DMS53 (cell line): ENCODE results near the gene ZMYND8.
"Not testable (repeated sequence)": the region's sequence is repeated elsewhere in the genome, so short reads cannot be mapped to it uniquely, and the experiment has no call there.

Source experiments
- DNase-seq: peaks from one replicate; lab custom pipeline; 2025; lab: John Stamatoyannopoulos, UW

ZMYND8 gene

DNA sequence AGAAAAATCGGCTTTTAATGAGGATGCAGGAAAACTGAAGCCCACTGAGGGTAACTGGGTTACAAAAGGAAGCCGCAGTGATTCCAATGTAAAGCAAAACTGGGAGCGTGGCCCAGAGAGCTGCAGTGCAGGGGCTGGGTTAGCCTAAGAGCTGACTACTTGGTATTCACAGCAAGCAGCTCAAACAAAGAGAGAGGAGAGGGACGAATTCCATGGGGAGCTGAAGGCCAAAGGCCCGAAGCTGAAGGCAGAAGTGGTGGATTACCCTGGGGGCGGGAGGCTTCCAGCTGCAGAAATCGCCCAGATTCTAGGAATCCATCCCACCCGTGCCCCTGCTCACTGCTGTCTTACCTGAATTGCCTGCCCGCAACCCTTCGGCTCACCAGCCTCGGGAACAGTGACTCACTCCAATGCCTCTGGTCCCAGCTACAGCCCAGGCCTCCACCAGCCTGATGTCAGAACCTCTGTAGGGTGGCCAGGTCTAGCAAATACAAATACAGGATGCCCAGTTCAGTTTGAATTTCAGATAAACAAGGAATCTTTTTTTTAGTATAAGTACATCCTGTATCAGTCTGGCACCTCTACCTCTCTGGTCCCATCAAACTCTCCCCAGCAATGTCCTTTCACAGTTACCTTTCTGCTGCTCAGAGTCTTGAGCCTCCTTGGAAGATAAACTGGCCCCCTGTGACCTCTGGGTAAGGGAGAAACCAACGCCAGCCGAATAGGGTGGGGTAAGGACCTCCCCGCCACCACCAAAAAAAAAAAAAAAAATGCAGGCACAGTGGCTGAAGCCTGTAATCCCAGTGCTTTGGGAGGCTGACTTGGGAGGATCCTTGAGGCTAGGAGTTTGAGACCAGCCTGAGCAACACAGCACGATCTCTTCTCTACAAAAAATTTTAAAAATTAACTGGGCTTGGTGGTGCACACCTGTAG, 14.6 kb upstream of the ZMYND8 start:
- DNase-seq: no peak

DNA sequence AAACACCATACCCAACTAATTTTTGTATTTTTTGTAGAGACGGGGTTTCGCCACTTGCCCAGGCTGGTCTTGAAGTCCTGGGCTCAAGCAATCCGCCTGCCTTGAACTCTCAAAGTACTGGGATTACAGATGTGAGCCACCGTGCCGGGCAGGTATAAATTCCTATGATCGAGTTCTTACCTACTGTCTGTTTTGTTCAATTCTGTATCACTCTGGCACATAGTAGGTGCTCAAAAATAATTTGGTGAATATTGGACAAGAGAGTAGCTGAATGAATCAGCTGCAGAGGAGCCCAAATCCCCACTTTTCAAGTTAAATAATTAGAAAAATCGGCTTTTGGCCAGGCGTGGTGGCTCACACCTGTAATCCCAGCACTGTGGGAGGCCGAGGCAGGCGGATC, 13.7 kb upstream of the ZMYND8 start:
- no peak for DNase-seq

DNA sequence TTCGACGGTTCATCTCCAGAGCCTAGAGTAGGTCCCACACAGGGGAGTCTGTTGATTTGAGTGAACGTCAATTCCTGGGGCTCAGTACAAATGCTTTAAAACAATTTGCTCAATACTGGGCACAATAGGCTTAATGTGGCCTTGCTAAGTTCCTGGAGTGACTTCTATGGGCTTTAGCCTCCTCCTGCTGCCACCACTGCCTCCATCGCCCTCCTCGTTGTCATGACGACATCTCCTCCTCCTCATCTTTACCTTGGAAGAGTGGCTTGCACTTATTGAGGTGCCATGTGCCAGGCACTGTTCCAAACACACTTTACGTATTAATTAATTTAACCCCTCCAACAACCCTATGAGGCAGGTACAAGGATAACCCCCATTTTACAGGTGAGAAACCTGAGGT, 11.8 kb upstream of the ZMYND8 start:
- DNase-seq: no peak

DNA sequence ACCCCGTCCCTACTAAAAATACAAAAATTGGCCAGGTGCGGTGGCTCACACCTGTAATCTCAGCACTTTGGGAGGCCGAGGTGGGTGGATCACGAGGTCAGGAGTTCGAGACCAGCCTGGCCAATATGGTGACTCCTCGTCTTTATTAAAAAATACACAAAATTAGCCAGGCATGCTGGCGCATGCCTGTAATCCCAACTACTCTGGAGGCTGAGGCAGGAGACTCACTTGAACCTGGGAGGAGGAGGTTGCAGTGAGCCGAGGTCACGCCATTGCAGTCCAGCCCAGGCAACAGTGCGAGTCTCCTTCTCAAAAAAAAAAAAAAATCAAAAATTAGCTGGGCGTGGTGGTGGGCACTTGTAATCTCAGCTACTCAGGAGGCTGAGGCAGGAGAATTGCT, 9.8 kb upstream of the ZMYND8 start:
- DNase-seq: not testable (repeated sequence)

DNA sequence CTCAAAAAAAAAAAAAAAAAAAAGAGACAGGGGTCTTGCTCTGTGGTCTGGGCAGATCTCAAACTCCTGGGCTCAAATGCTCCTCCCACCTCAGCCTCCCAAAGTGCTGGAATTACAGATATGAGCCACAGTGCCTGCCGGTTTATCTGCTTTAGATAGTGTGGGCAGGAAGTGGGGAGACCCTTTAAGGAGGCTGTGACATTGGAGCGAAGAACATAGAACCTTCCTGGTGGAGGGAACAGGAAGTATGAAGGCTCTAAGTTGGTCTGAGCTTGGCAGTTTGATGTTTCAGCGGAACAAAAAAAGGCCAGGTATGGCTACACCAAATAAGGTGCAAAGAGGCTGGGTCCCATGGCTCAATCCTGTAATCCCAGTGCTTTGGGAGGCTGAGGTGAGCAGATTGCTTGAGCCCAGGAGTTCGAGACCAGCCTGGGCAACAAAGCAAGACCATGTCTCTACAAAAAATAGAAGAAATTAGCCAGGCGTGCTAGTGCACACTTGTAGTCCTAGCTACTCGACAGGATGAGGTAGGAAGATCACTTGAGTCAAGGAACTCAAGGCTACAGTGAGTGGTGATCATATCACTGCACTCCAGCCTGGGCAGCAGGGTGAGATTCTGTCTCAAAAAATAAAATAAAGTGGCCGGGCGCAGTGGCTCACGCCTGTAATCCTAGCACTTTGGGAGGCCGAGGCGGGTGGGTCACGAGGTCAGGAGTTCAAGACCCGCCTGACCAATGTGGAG, 8.7 kb upstream of the ZMYND8 start:
- DNase-seq: no peak

DNA sequence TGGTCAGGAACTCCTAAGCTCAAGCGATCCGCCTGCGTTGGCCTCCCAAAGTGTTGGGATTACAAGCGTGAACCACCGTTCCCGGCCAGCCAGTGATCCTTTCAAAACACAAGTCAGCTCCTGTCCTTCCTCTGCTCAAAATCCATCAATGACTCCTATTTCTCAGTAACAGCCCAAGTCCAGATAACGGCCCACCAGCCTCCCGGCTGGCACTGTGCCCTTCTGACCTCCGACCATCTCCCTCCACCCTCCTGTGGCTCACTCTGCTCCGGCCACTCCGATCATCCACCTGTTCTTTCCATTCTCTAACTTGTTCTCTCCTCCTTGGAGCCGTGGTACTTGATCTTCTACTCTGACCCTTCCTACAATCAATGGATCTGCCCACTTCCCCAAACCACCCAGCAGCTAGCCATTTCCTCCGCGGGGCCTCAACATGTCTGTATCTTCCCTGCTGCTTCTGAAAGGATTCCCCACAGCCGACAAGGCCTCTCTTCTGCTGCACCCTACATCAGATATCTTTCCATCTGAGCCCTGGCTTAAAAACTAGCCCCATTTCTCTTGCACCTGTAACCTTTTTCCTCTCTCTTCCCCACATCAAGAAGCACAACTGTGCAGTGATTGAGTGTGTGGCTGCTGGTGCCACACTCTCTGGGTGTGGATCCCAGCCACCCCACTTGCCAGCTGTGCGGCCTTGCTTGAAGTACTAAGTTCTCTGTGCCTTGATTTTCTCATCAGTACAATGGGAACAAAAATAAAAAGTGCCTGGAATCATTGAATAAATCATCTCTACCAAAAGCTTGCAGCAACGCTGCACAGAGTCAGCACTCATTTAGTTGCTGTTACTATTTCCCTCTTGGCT, 6.1 kb upstream of the ZMYND8 start:
- DNase-seq: no peak

DNA sequence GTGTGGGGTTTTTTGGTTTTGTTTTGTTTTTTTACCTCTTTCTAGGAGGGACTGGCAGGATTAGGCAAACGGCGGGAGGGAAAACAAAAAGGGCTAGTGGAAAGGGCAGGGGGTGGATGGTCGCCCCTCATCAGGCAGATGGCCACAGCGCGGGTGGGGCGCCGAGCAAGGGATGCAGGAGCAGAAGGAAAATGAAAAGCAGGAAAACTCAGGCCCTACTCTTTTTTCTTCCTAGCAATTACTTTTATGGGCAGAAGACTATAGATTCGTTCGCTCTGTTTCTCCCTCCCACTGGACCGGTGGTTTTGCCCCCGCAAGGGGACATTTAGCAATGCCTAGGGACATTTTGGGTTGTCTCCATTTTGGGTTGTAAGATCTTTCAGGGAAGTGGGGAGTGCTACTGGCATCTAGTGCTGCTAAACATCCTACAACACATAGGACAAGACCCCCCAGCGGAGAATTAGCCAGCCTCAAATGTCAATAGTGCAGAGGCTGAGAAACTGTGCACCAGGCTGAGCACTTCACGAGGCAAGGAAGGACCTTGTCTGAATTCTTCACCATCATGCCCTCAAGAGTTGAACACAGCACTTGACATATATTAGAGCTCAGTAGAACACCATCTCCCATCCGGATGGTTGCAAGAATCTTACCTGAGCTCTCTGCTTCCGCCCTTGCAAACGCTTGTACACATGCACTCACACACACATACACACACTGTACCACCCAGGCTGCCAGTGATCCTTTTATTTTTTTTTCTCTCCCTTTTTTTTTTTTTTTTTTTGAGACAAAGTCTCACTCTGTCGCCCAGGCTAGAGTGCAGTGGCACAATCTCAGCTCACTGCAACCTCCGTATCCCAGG, 4.8 kb upstream of the ZMYND8 start:
- DNase-seq: peak; percentile 26

DNA sequence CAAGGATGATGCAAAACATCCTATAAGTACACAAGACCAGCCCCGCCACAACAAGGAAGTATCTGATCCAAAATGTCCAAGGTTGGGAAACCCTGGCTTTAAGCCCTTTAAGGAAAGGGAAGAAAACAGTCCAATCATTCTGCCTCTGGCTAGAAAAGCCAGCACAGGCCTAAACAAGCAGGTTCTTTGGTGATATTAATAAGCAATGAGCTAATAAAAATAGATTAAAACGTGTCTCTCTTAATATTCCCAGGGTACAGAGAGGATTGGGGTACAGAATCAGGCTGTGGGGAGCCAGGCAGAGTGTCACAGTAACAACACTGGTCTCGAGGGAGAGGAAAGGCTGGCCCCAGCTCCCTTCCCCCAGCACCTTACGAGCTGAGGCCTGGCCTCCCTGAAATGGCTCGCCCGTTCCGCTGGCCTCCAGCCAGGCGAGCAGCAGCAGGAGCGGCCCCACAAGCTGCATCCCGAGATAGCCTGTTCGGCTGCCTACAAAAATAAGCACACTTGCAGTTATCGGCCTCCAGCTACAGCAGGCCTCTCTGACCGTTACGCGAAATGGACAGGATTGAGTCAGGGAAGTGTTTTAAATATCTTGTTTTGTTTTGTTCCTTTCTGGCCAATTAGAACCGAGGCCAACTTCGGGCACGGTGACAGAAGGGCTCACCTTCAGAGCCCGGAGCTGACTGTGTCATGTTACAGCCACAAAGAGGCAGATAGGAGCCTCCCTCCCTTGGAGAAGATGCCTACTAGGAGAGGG, 4.0 kb upstream of the ZMYND8 start:
- peak; percentile 93 for DNase-seq

DNA sequence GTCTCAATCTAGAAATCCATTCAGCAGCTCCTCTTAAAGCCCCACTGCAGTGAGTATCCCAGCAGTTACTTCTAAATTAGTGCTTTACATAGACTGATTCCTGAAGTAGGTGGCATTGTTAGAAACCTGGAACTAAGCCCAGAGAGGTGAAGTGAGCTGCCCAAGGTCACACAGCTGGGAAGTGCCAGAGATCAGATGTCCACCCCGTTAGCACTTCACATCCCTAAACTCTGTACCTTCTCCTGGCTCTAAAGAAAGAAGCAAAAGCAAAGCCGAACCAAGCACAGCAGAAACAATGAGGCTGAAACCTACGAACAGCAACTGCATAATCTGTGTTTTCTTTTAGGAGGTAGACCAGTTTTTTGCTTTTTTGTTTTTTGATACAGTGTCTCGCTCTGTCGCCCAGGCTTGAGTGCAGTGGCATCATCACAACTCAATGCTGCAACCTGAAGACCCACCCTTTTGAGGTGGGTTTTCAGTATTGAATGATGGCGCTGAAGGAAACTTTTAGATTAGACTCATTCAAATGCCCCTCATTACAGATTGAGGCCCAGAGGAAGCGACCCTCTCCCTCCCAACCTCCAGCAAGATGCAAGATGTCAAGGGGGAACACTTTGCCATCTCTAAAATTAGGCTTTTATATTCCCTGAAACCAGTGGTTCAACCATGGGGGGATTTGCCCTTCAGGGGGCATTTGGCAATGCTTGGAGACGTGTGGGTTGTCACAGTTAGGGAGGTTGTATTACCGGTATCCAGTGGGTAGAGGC, 3.2 kb upstream of the ZMYND8 start:
- peak; percentile 78 for DNase-seq

DNA sequence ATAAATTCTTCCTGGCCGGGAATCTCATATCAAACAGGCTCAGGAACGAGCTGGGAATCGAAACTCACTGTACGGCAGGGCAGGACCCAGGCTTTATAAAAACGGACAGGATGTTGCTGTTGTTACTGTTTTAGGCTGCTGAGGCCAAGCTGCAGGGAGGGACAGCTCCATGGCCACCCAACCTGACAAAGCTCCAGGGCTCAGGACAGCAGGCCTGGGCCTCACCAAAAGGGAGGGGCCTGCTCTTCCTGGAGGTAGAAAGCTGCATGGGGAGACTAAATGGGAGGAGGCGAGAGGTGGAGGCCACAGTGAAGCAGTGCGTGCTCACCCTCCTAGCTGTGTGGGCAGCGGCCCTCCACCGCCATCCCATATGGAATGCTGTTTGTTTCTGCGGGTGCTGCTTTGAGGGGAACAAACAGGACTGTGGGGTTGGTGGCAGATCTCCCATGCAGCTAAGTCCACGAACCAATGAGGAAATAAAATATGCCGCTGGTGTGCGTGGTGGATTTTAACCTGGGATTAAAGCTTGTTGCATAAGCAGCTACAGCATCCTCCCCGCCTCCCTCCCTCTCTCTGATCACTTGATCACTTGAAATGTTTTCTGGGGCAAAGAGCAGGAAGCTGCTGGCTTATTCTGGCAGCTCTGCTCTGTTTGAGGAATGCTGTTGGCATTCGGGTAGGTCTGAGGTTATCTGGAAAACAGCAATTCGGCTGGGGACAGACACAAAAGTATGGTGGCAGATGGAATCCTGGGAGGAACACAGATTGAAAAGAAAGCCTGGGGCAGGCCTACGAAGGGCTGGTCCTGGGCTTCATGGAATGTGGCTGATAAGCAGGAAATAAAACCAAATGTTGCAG, 2.4 kb upstream of the ZMYND8 start:
- DNase-seq: peak; percentile 97

DNA sequence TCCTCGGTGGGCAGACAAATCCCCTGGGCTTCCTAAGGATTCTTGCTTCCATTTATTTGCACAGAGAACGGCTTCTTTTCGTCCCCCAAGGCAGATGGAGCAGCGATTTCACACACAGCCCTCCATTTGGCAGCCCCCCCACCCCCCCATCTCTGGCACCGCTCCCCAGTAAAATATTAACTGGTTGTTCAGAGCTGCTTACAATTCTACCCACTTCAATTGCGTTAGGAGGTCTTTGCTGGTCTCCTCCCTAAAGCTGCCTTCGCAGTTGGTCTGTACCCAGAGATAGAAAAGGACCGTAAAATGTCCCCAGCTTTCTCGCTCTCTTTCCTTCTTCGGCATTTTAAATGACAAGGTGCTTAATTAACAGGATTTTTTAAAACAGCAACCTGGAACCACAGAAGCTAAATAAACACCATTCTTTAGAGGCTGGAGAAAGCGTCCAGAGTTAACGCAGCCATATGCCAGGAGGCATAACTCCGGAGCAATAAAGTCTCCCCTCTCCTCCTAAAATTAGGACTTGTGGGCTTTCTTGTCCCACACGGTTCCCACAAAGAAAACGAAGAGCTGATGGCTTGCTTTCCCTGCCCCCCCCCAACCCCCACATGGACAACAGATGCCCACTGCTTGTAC, 1.7 kb upstream of the ZMYND8 start:
- peak; percentile 79 for DNase-seq

DNA sequence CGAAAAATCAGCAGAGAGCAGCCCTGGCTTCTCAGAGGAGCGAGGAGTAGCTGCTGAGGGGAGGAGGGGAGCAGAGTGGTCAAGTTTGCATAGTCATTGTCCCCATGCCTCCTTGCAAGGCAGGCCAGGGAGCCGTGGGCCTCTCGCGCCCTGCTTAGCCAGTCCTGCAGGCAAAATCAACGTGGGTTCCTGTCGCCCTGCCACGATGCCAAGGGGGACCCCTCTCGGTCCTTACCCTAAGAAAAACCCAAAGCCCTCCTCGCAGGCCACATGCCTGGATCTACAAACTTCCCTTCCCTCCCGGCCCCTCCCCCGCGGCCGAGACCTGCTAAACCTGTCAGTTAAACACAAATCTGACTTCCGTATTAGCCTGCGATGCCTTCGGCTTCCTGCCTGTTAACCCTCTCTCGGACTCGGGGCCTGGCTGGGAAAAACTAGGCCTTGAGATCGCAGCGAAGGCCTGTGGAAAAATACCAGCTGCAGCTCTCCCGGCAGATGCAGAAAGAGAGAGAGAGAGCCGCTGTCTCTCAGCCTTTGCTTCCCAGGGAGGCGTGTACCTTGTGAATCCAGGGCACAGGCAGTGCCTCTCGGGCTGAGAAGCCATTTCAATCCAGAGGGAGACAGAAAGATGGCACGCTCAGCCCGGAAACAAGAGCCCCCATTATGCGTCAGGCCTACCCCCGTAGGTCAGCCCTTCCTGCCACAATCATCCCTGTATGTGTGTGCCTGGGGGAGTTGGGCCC, 968 bp upstream of the ZMYND8 start:
- DNase-seq: peak; percentile 100

DNA sequence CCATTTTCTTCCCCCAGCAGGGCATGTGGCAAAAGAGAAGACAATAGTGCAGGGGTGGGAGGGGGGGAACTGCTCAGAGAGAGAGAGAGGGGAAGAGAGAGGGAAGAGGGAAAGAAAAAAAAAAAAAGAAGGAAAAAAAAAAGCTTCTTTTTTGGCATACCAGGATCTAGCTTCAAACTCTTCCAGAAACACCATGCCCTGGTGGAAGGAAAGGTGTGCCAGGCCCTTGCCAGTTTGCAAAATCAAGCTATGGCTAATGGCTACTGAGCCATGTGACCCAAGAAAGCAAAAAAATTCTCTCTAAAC, 326 bp downstream of the ZMYND8 start:
- DNase-seq: no peak

DNA sequence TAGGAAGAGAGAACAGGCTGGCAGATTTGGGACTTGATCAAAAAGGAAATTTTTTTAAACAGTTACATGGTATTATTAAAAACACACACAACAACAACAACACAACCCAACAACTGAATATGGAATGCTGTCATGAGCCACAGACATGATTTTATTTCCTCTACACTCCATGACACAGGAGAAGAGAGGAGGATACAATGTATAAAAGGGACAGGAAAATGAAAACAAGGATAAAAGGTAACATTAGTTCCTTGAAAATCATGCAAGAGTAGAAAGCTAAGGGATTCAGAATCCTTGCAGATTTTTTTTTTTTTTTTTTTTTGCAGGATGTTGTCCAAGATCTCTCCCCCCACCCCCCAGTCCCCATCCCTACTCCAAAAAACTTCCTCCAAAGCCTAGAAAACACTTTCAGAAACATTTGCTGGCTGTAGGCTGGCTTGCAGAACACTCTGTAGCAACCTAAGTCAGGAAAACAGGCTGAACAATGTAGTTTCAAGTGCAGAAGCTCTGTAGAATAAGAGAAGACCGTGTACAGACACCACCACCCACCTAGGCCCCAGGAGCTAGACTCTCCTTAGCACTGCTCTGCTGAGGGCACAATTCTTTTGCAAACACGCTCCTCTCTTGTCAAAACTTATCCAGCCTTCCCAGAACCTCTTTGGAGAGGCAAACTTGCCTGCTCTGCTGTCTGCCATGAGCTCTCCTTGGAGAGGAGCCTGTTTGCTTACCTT, 845 bp downstream of the ZMYND8 start:
- DNase-seq: peak; percentile 62

DNA sequence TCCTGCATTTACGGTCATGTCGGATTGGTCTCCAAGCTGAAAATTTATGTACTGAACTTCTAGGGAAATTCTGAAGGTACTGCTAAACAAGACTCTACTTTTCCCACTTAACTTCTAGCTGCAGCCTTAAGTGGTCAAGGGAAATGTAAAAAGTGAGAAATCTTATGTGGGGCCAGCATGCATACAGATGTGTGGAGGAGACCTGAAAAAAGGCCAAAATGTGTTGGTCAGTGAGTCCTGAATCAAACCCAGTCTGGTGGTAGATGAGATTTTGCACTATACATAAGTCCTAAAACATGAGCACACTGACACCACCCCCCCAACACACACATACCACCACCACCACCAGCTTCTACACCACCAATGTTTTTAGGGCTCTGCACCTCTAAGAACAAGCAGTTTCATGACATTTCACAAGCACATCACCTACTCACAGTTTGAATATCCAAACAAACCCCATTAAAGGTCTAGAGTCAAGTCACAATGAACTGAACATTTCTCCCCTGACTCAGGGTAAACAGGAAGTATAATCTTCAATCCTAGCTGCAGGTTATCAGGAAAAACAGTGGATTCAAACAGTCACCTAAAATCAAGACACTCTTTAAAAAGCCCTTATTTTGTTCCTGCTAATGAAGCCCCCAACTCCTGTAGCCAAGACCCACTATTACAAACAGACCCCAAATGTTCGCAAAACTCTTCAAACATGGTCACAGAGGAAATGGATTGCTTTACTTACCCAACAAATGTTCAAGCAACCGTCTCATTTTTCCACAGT, 1.6 kb downstream of the ZMYND8 start:
- DNase-seq: peak; percentile 69

DNA sequence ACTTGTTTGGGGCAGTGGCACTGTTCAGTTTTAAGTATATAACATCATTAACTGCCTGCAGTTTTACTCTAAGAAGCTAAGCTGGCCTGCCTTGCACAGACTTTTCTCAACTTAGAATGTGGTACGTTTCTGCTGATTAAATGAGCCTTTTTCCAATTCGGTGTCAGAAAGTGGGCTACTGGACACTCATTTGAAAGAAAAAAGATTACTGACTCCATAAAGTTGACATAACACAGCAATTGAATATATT, 2.1 kb downstream of the ZMYND8 start:
- DNase-seq: no peak
